ENCODE results near the gene ATP5PD. TPM values are rescaled to one million over a fixed set of nuclear protein-coding genes. Genes with fewer than 3 reads are reported as not detected.

ATP5PD gene
- total and polyA plus RNA-seq, 2 of the 8 experiments (the other 6 are each of a cell fraction or from before 2014, with no cell fraction given) = 335 to 407 TPM

GRCh38 chr17:75046407-75047289, at the start of gene ATP5PD, which contains the start of gene KCTD2 (continued):
- TF ChIP-seq ATF2 (IDR thresholded peaks at IDR 0.05; ENCODE audit: low read length) (no peak), TCF12 (IDR thresholded peaks at IDR 0.05; ENCODE audit: low read depth, low read length) (no peak), EZH2 (IDR thresholded peaks at IDR 0.05; ENCODE audit: low read depth, low read length, severe bottlenecking) (no peak), SP2 (IDR thresholded peaks at IDR 0.05; ENCODE audit: low read length) (peak; percentile 73), KDM4A (IDR thresholded peaks at IDR 0.05; ENCODE audit: low read depth, low read length, severe bottlenecking) (no peak), CBX8 (IDR thresholded peaks at IDR 0.05; ENCODE audit: borderline replicate concordance, low read depth, low read length) (no peak), HDAC6 (IDR thresholded peaks at IDR 0.05; ENCODE audit: low read depth, low read length) (no peak), EGR1 (IDR thresholded peaks at IDR 0.05; ENCODE audit: borderline replicate concordance, low read depth, low read length) (peak; percentile 93; the same call in 1 of the 2 replicates), TEAD4 (IDR thresholded peaks at IDR 0.05; ENCODE audit: low read depth, low read length) (no peak), POLR2A (IDR thresholded peaks at IDR 0.05; ENCODE audit: control extremely low read depth in 1 of 2, low read depth in 2 of 2, low read length in 2 of 2) (peak; percentile 56 to 84), RXRA (IDR thresholded peaks at IDR 0.05; ENCODE audit: insufficient read depth, low read depth, low read length) (no peak), GTF2F1 (IDR thresholded peaks at IDR 0.05; ENCODE audit: borderline replicate concordance, low read depth, low read length) (no peak), BCL11A (IDR thresholded peaks at IDR 0.05; ENCODE audit: low read depth in 2 of 2, low read length in 2 of 2) (no peak), YY1 (IDR thresholded peaks at IDR 0.05; ENCODE audit: low read depth, low read length) (peak; percentile 92), POU5F1 (IDR thresholded peaks at IDR 0.05; ENCODE audit: low read depth, low read length) (no peak), NRF1 (IDR thresholded peaks at IDR 0.05; ENCODE audit: low read depth, low read length) (no peak), E2F6 (IDR thresholded peaks at IDR 0.05) (no peak), TAF1 (IDR thresholded peaks at IDR 0.05; ENCODE audit: low read depth, low read length) (peak; percentile 73), CREB1 (IDR thresholded peaks at IDR 0.05) (no peak), USF2 (IDR thresholded peaks at IDR 0.05; ENCODE audit: low read length) (no peak), SIRT6 (IDR thresholded peaks at IDR 0.05; ENCODE audit: low read length) (no peak), GABPA (IDR thresholded peaks at IDR 0.05; ENCODE audit: borderline replicate concordance, insufficient read depth, low read length) (peak; percentile 94)
